PC-9 (cell line): Measurements from ENCODE around the gene BTG2. TPM values are rescaled to one million over a fixed set of nuclear protein-coding genes. Genes with fewer than 3 reads are reported as not detected.
A peak's percentile ranks its signal among the peaks of the same experiment; 100 is the strongest.

ENCODE experiments used
- BruUV-seq: library from RNA; stranded (reverse); fragments of 400-500 nt; replicated peaks from 2 replicates; lab custom pipeline; 2021; lab: Mats Ljungman, UMichigan
- CTCF ChIA-PET: fragments of 300-600 bp; sonication (Branson Sonifier 250); formaldehyde crosslinking; loops from one replicate; lab custom pipeline; 2022; ENCODE audit warnings: antibody characterized with exemption; lab: Charles Lee
- POLR2A ChIA-PET: fragments of 300-600 bp; sonication (Branson Sonifier 250); formaldehyde crosslinking; loops from one replicate; lab custom pipeline; 2022; ENCODE audit warnings: antibody characterized with exemption; ENCODE audit not compliant: unreplicated experiment; lab: Charles Lee
- DNase-seq, 2 experiments: peaks; one replicate each; pipeline versions ENCODE4 v3.0.0 to v3.0.0-alpha.2; 2015 to 2022; ENCODE audit warnings: mixed read lengths in 1 of 2
- H2AFZ ChIP-seq: fragments of 200-600 bp; sonication (generic); 2 replicates; pipeline ENCODE4 v1.8.1; 2017; ENCODE audit warnings: antibody characterized with exemption
- H3F3A ChIP-seq: fragments of 200-600 bp; sonication (generic); 2 replicates; pipeline ENCODE4 v1.8.1; 2017; ENCODE audit warnings: antibody characterized with exemption, mild to moderate bottlenecking, low read depth; ENCODE audit not compliant: insufficient read depth
- H3K27ac ChIP-seq: fragments of 200-600 bp; sonication (generic); 2 replicates; pipeline ENCODE4 v1.6.1; 2016; ENCODE audit warnings: mixed run types
- H3K27me3 ChIP-seq: fragments of 200-600 bp; sonication (generic); 2 replicates; pipeline ENCODE4 v1.6.1; 2016; ENCODE audit warnings: low read depth, mixed run types; ENCODE audit not compliant: insufficient read depth
- H3K36me3 ChIP-seq: fragments of 200-600 bp; sonication (generic); 2 replicates; pipeline ENCODE4 v1.6.1; 2016; ENCODE audit warnings: low read depth, mixed run types
- H3K4me1 ChIP-seq: fragments of 200-600 bp; sonication (generic); replicated peaks from 2 replicates; pipeline ENCODE4 v1.6.1; 2016; ENCODE audit warnings: mixed run types; ENCODE audit not compliant: insufficient read depth
- H3K4me2 ChIP-seq: fragments of 200-600 bp; sonication (generic); 2 replicates; pipeline ENCODE4 v1.6.1; 2017; ENCODE audit warnings: mixed run types
- H3K4me3 ChIP-seq: fragments of 200-600 bp; sonication (generic); 2 replicates; pipeline ENCODE4 v1.6.1; 2016; ENCODE audit warnings: mixed run types
- H3K79me2 ChIP-seq: fragments of 200-600 bp; sonication (generic); 2 replicates; pipeline ENCODE4 v1.6.1; 2017; ENCODE audit warnings: low read depth, mixed run types
- H3K9me2 ChIP-seq: fragments of 200-600 bp; sonication (generic); 2 replicates; pipeline ENCODE4 v1.8.1; 2017; ENCODE audit warnings: mild to moderate bottlenecking; ENCODE audit not compliant: insufficient read depth
- H3K9me3 ChIP-seq: fragments of 200-600 bp; sonication (generic); 2 replicates; pipeline ENCODE4 v1.8.1; 2016; ENCODE audit warnings: low read depth; ENCODE audit not compliant: insufficient read depth
- H4K20me1 ChIP-seq: fragments of 200-600 bp; sonication (generic); 2 replicates; pipeline ENCODE4 v1.8.1; 2017; ENCODE audit not compliant: insufficient read depth
- CTCF ChIP-seq: fragments of 200-600 bp; sonication (generic); conservative IDR thresholded peaks from 2 replicates; pipeline ENCODE4 v1.6.1; 2017; ENCODE audit warnings: mixed run types, antibody characterized with exemption, mild to moderate bottlenecking, moderate library complexity
- EZH2 ChIP-seq: fragments of 200-600 bp; sonication (generic); IDR thresholded peaks from 2 replicates; pipeline ENCODE4 v1.8.0; 2017; ENCODE audit warnings: antibody characterized with exemption, low read depth
- intact Hi-C: fragments of 100-400 bp; cut with micrococcal nuclease; formaldehyde crosslinking; loops from one replicate; pipeline ENCODE4 v1.10.0; 2022; ENCODE audit not compliant: unreplicated experiment
- total RNA-seq: library from RNA; stranded (reverse); gene quantifications from 2 replicates; pipeline ENCODE4 v1.2.3, GENCODE V29; 2021

BTG2 gene
- total RNA-seq, 1 experiment from 2014 or later = 11.1 TPM

GRCh38 chr1:203340112-203340790 lies 34.9 kb downstream of the BTG2 start:
- Histone ChIP-seq H3F3A (no peaks in the 10 kb centered on the region), H3K4me2 (no peak overlapping the region), H3K27ac (no peak overlapping the region), H3K9me2 (no peaks in the 10 kb centered on the region), H3K79me2 (no peaks in the 10 kb centered on the region), H3K27me3 (peaks cover 32% of the 10 kb centered on the region), H3K4me3 (no peak overlapping the region), H3K36me3 (no peaks in the 10 kb centered on the region), H2AFZ (no peak overlapping the region), H4K20me1 (no peaks in the 10 kb centered on the region), H3K4me1 (no peaks in the 10 kb centered on the region), H3K9me3 (no peaks in the 10 kb centered on the region)
- ChIA-PET CTCF (interaction anchor here (0.6 to 1.3 kb wide), 6 partner anchors 33 to 722 kb away, joined by 3 to 8 read pairs (median 4); no protein-coding TSS in a partner anchor), POLR2A (no interaction called here)
- intact Hi-C loops = loop anchor here (1.0 kb wide), 3 partner anchors 147 to 362 kb away; no protein-coding TSS in a partner anchor
- TF ChIP-seq EZH2 (no peak), CTCF (peak; percentile 90)
- BruUV-seq = no TSS peak
- peak; percentile 67 to 75 for DNase-seq

- H3K27me3 ChIP-seq = peaks cover 45% of the 10 kb centered on the region
- ChIA-PET POLR2A (interaction anchor here (0.6 kb wide), 1 partner anchor 264 kb away, joined by 7 read pairs; no protein-coding TSS in a partner anchor), CTCF (interaction anchor here (0.7 to 1.7 kb wide), 5 partner anchors 72 to 146 kb away, joined by 3 to 9 read pairs (median 5); no protein-coding TSS in a partner anchor)
- no peaks in the 10 kb centered on the region for H3K9me2 ChIP-seq
- no peak overlapping the region for H3K4me2 ChIP-seq
- H3K4me1 ChIP-seq = no peaks in the 10 kb centered on the region
- no peaks in the 10 kb centered on the region for H4K20me1 ChIP-seq
- H3K79me2 ChIP-seq = no peaks in the 10 kb centered on the region
- no peak overlapping the region for H2AFZ ChIP-seq
- no peak overlapping the region for H3K27ac ChIP-seq
- intact Hi-C loops = no loop called here
- TF ChIP-seq EZH2 = no peak
- peak; percentile 83 for TF ChIP-seq CTCF
- no peaks in the 10 kb centered on the region for H3K9me3 ChIP-seq
- no TSS peak for BruUV-seq
- H3K36me3 ChIP-seq = no peaks in the 10 kb centered on the region
- H3F3A ChIP-seq = no peaks in the 10 kb centered on the region
- DNase-seq = peak in 1 of 2 experiments; percentile 49
- no peak overlapping the region for H3K4me3 ChIP-seq
These were observed 37.0 kb downstream of the BTG2 start for GRCh38 chr1:203342192-203342940.

GRCh38 chr1:203343956-203344754 lies 38.8 kb downstream of the BTG2 start:
- no peaks in the 10 kb centered on the region for H4K20me1 ChIP-seq
- no peaks in the 10 kb centered on the region for H3K4me1 ChIP-seq
- H3F3A ChIP-seq = no peaks in the 10 kb centered on the region
- H2AFZ ChIP-seq = no peak overlapping the region
- no peak for DNase-seq
- H3K79me2 ChIP-seq = no peaks in the 10 kb centered on the region
- no peak for TF ChIP-seq CTCF
- no peak for TF ChIP-seq EZH2
- BruUV-seq = no TSS peak
- no peaks in the 10 kb centered on the region for H3K9me3 ChIP-seq
- CTCF ChIA-PET = interaction anchor here (0.5 to 0.6 kb wide), 4 partner anchors 96 to 276 kb away, joined by 3 to 6 read pairs (median 4); no protein-coding TSS in a partner anchor
- no peak overlapping the region for H3K27ac ChIP-seq
- H3K27me3 ChIP-seq = peaks cover 63% of the 10 kb centered on the region
- no peaks in the 10 kb centered on the region for H3K9me2 ChIP-seq
- H3K4me2 ChIP-seq = no peak overlapping the region
- POLR2A ChIA-PET = interaction anchor here (0.7 kb wide), 1 partner anchor 1031 kb away, joined by 3 read pairs; no protein-coding TSS in a partner anchor
- intact Hi-C loops = no loop called here
- no peaks in the 10 kb centered on the region for H3K36me3 ChIP-seq
- H3K4me3 ChIP-seq = no peak overlapping the region
